IMR-90 (cell line): ENCODE data around the gene DISC1. TPM values are rescaled to one million over a fixed set of nuclear protein-coding genes. Genes with fewer than 3 reads are reported as not detected.

Source experiments
- ATAC-seq: fragments of 200-7000 bp; cut with Tn5 transposase; 2 replicates; pipeline ENCODE4 v1.9.1; 2020; ENCODE audit warnings: low read depth, mild to moderate bottlenecking, moderate library complexity
- BruUV-seq: library from RNA; stranded (reverse); fragments of 400-500 nt; replicated peaks from 2 replicates; lab custom pipeline; 2021; lab: Mats Ljungman, UMichigan
- CTCF ChIA-PET: fragments of 300-600 bp; formaldehyde crosslinking; extraction: SDS; loops from one replicate; lab custom pipeline; 2021; ENCODE audit warnings: antibody characterized with exemption; lab: Yijun Ruan, JAX
- POLR2A ChIA-PET: fragments of 300-600 bp; sonication (Branson Sonifier 250); formaldehyde crosslinking; loops from one replicate; lab custom pipeline; 2022; ENCODE audit warnings: antibody characterized with exemption; ENCODE audit not compliant: unreplicated experiment; lab: Charles Lee
- DNase-seq: peaks from one replicate; pipeline ENCODE4 v3.0.0; 2013
- H2AFZ ChIP-seq: replicated peaks from 2 replicates; pipeline ENCODE3; 2013; ENCODE audit warnings: low read length, mild to moderate bottlenecking; ENCODE audit not compliant: poor library complexity
- H2AK5ac ChIP-seq: 2 replicates; pipeline ENCODE4 v1.6.1; 2013; ENCODE audit warnings: low read depth, low read length, inconsistent platforms
- H2AK9ac ChIP-seq: replicated peaks from 2 replicates; pipeline ENCODE3; 2013; ENCODE audit warnings: mild to moderate bottlenecking, low read depth, low read length, moderate library complexity; ENCODE audit not compliant: poor library complexity
- H2BK120ac ChIP-seq: 2 replicates; pipeline ENCODE4 v1.6.1; 2013; ENCODE audit warnings: low read depth, low read length, inconsistent platforms
- H2BK15ac ChIP-seq: 3 replicates; pipeline ENCODE4 v1.6.1; 2013; ENCODE audit warnings: low read depth, low read length, inconsistent platforms
- H2BK20ac ChIP-seq: 2 replicates; pipeline ENCODE4 v1.6.1; 2013; ENCODE audit warnings: low read depth, mild to moderate bottlenecking, inconsistent platforms, low read length, moderate library complexity
- H2BK5ac ChIP-seq: 2 replicates; pipeline ENCODE4 v1.6.1; 2013; ENCODE audit warnings: mild to moderate bottlenecking, low read depth, low read length, inconsistent platforms; ENCODE audit not compliant: poor library complexity, severe bottlenecking
- H3K14ac ChIP-seq: replicated peaks from 2 replicates; pipeline ENCODE4 v1.6.1; 2013; ENCODE audit warnings: low read depth, low read length, inconsistent platforms
- H3K18ac ChIP-seq: 2 replicates; pipeline ENCODE4 v1.6.1; 2013; ENCODE audit warnings: low read depth, low read length, control low read depth
- H3K23ac ChIP-seq: 2 replicates; pipeline ENCODE4 v1.6.1; 2013; ENCODE audit warnings: low read depth, low read length, inconsistent platforms
- H3K27ac ChIP-seq: 2 replicates; pipeline ENCODE4 v1.5.1; 2013; ENCODE audit warnings: mild to moderate bottlenecking, control low read depth, low read length; ENCODE audit not compliant: insufficient read depth
- H3K27me3 ChIP-seq: 2 replicates; pipeline ENCODE4 v1.6.1; 2013; ENCODE audit warnings: low read length; ENCODE audit not compliant: control insufficient read depth, insufficient read depth
- H3K36me3 ChIP-seq: 2 replicates; pipeline ENCODE4 v1.6.1; 2013; ENCODE audit warnings: low read length, mixed read lengths; ENCODE audit not compliant: control insufficient read depth, insufficient read depth
- H3K4ac ChIP-seq: 2 replicates; pipeline ENCODE4 v1.6.1; 2013; ENCODE audit warnings: low read depth, low read length, inconsistent platforms
- H3K4me1 ChIP-seq: 2 replicates; pipeline ENCODE4 v1.6.1; 2013; ENCODE audit warnings: low read length, mixed read lengths; ENCODE audit not compliant: control insufficient read depth, insufficient read depth
- H3K4me2 ChIP-seq: 2 replicates; pipeline ENCODE4 v1.6.1; 2013; ENCODE audit warnings: low read depth, mild to moderate bottlenecking, control low read depth, low read length, moderate library complexity
- H3K4me3 ChIP-seq: 2 replicates; pipeline ENCODE4 v1.5.1; 2013; ENCODE audit warnings: low read depth, mild to moderate bottlenecking, control low read depth, low read length, moderate library complexity; ENCODE audit not compliant: insufficient read depth
- H3K56ac ChIP-seq: 2 replicates; pipeline ENCODE4 v1.6.1; 2013; ENCODE audit warnings: low read length, inconsistent platforms; ENCODE audit not compliant: insufficient read depth; ENCODE audit errors: extremely low read depth
- H3K79me1 ChIP-seq, 2 experiments: 2 replicates each; pipeline ENCODE4 v1.6.1; 2013; ENCODE audit warnings: low read length in 2 of 2, inconsistent platforms in 1 of 2, low read depth in 1 of 2
- H3K9ac ChIP-seq: 2 replicates; pipeline ENCODE4 v1.6.1; 2013; ENCODE audit warnings: low read depth, low read length, control low read depth
- H3K9me1 ChIP-seq: 2 replicates; pipeline ENCODE4 v1.6.1; 2013; ENCODE audit warnings: low read length, inconsistent platforms; ENCODE audit not compliant: insufficient read depth
- H3K9me3 ChIP-seq: 2 replicates; pipeline ENCODE4 v1.6.1; 2013; ENCODE audit warnings: low read length; ENCODE audit not compliant: control insufficient read depth, insufficient read depth
- H4K20me1 ChIP-seq: 2 replicates; pipeline ENCODE4 v1.6.1; 2013; ENCODE audit warnings: low read length, inconsistent platforms; ENCODE audit not compliant: insufficient read depth
- H4K5ac ChIP-seq: 2 replicates; pipeline ENCODE4 v1.6.1; 2013; ENCODE audit warnings: mild to moderate bottlenecking, low read depth, low read length, control low read depth
- H4K8ac ChIP-seq, 2 experiments: 2 replicates each; pipeline ENCODE4 v1.6.1; 2013; ENCODE audit warnings: low read depth in 2 of 2, low read length in 2 of 2, control low read depth in 1 of 2, inconsistent platforms in 1 of 2
- H4K91ac ChIP-seq: 2 replicates; pipeline ENCODE4 v1.6.1; 2013; ENCODE audit warnings: low read depth, low read length, inconsistent platforms; ENCODE audit not compliant: insufficient read depth
- BHLHE40 ChIP-seq: fragments of 150-350 bp; IDR thresholded peaks from 2 replicates; pipeline ENCODE4 v1.6.1; 2016; ENCODE audit warnings: mild to moderate bottlenecking, low read depth, low read length
- CEBPB ChIP-seq: IDR thresholded peaks from 2 replicates; pipeline ENCODE4 v1.6.1; 2012; ENCODE audit warnings: low read depth, low read length, improper control_type of control experiment
- CHD1 ChIP-seq: IDR thresholded peaks from 2 replicates; pipeline ENCODE4 v1.6.1; 2012; ENCODE audit warnings: low read depth, low read length, improper control_type of control experiment
- FOS ChIP-seq: fragments of 150-350 bp; IDR thresholded peaks from 2 replicates; pipeline ENCODE4 v1.6.1; 2016; ENCODE audit warnings: low read depth, low read length
- MAFK ChIP-seq: IDR thresholded peaks from 2 replicates; pipeline ENCODE4 v1.6.1; 2012; ENCODE audit warnings: low read depth, low read length, improper control_type of control experiment
- MAZ ChIP-seq: IDR thresholded peaks from 2 replicates; pipeline ENCODE4 v1.6.1; 2012; ENCODE audit warnings: low read depth, mild to moderate bottlenecking, low read length, improper control_type of control experiment, moderate library complexity, borderline replicate concordance
- NFE2L2 ChIP-seq: fragments of 150-350 bp; IDR thresholded peaks from 2 replicates; pipeline ENCODE4 v1.6.1; 2016; ENCODE audit warnings: low read depth, mild to moderate bottlenecking, low read length
- POLR2A ChIP-seq: IDR thresholded peaks from 2 replicates; pipeline ENCODE4 v1.6.1; 2012; ENCODE audit warnings: mild to moderate bottlenecking, low read depth, low read length
- RAD21 ChIP-seq: IDR thresholded peaks from 2 replicates; pipeline ENCODE4 v1.6.1; 2012; ENCODE audit warnings: low read length, improper control_type of control experiment
- RCOR1 ChIP-seq: IDR thresholded peaks from 2 replicates; pipeline ENCODE4 v1.6.1; 2012; ENCODE audit warnings: mild to moderate bottlenecking, low read length, improper control_type of control experiment; ENCODE audit not compliant: insufficient replicate concordance
- RFX5 ChIP-seq: IDR thresholded peaks from 2 replicates; pipeline ENCODE4 v1.8.0; 2012; ENCODE audit warnings: low read depth, mild to moderate bottlenecking, low read length, moderate library complexity
- WGBS, 2 experiments: methylation state at CpG; one replicate each; pipeline versions ENCODE4 v1.1.5 to v1.1.7; 2013; ENCODE audit warnings: missing lambda C conversion rate in 2 of 2; ENCODE audit not compliant: insufficient read length in 1 of 2; ENCODE audit errors: extremely low coverage in 2 of 2; 5-methylcytosine and 5-hydroxymethylcytosine counted together
- dilution Hi-C: fragments of 300-500 bp; cut with HindIII; formaldehyde crosslinking; loops from one replicate; pipeline ENCODE4 v1.14.3; 2018; ENCODE audit warnings: low sequenced_read_pairs; ENCODE audit not compliant: unreplicated experiment
- in situ Hi-C: fragments of 300-500 bp; cut with MboI; formaldehyde crosslinking; loops from 3 replicates; pipeline ENCODE4 v1.14.3; 2019; ENCODE audit warnings: low sequenced_read_pairs, inconsistent platforms, mixed read lengths
- intact Hi-C: fragments of 100-400 bp; cut with micrococcal nuclease; formaldehyde crosslinking; loops from 2 replicates; pipeline ENCODE4 v1.10.0; 2022
- polyA plus RNA-seq, 3 experiments: library from polyadenylated mRNA; depleted of rRNA; stranded (reverse); fragments of >200 nt; gene quantifications; 2 replicates each; pipeline ENCODE4 v1.2.3, GENCODE V29; 2012; ENCODE audit warnings: low replicate concordance in 1 of 3
- total RNA-seq: library from RNA; depleted of rRNA; stranded (reverse); fragments of >200 nt; gene quantifications from 2 replicates; pipeline ENCODE4 v1.2.3, GENCODE V29; 2012
- TF ChIP-seq, protein P1 (sequence below): fragments of 150-350 bp; IDR thresholded peaks from 2 replicates; pipeline ENCODE4 v1.6.1; 2017; ENCODE audit warnings: mild to moderate bottlenecking, antibody characterized with exemption, low read length, low read depth

Gene DISC1
- total and polyA plus RNA-seq, 2 of the 4 experiments (the other 2 are of a cell fraction): 2.2 to 7.0 TPM

DNA sequence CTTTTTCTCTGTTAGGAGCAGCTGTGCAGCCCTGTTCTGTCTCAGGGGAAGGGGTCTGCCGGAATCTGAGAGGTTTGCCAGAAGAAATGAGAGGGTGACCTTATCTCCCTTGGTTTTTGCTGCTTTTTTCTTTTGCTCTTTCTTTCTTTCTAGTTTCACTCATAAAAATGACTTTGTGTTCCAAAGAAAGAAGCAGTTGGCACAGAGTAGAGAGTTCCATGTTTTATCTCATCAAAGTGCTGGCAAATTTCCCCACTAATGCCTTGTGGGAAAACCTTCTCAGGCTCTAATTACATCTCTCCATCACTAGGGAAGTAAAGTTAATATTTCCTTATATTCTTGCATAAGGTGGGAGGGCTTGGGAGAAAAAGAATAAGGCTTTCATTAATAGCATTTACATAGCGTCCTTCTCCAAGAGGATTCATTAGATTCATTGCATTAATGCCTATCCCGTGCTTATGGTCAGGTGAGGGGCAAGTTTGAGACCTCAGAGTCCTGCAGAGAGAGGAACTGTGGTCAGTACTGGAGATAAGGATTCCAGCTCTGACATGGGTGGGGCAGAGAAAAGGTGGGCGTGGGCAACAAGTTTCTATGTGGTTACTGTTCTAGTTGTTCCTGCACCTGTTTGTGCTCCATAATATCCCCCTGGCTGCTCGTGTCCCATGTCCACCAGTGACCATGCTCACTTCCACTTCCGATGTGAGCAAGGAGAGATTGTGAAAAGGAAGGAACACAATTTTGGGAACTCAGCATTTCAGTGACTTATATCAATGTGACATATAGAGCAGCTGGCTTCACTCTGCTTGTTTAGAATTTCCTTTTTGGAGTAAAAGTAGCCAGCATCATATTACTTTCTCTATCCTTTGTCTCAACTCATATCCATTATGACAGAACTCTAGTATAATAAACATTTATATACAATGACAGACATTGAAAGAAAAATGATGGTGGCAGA lies 79.5 kb downstream of the DISC1 start:
- CTCF ChIA-PET: no interaction called here
- no TSS peak for BruUV-seq

More for the DNA sequence above, 79.5 kb downstream of the DISC1 start:
- Histone ChIP-seq H3K18ac (peak overlapping the region; percentile 25; the same call in 1 of the 2 replicates), H4K20me1 (no peaks in the 10 kb centered on the region), H2BK120ac (no peak overlapping the region), H2BK20ac (no peak overlapping the region), H3K9ac (no peak overlapping the region), H3K79me1 (no peaks in the 10 kb centered on the region), H2AK5ac (no peak overlapping the region), H3K27me3 (no peaks in the 10 kb centered on the region), H3K9me3 (no peaks in the 10 kb centered on the region), H4K5ac (no peak overlapping the region; the same call in 1 of the 2 replicates), H4K8ac (no peak overlapping the region), H4K91ac (no peak overlapping the region), H3K27ac (no peak overlapping the region), H3K9me1 (no peaks in the 10 kb centered on the region; the same call in 1 of the 2 replicates), H3K56ac (no peak overlapping the region), H3K36me3 (peaks cover 3% of the 10 kb centered on the region; the same call in 1 of the 2 replicates), H3K4me3 (no peak overlapping the region), H3K14ac (no peak overlapping the region), H3K4me2 (peak overlapping the region; percentile 17; the same call in 1 of the 2 replicates), H3K4ac (no peak overlapping the region), H3K23ac (no peak overlapping the region), H3K4me1 (peaks cover 17% of the 10 kb centered on the region), H2AFZ (no peak overlapping the region), H2BK5ac (no peak overlapping the region), H2BK15ac (no peak overlapping the region), H2AK9ac (no peak overlapping the region)
- in situ Hi-C loops (no loop called here), intact Hi-C loops (no loop called here), dilution Hi-C loops (no loop called here)
- POLR2A ChIA-PET: no interaction called here
- TF ChIP-seq POLR2A: no peak
- TF ChIP-seq MAZ: no peak
- no peak for TF ChIP-seq RAD21
- no peak for TF ChIP-seq CEBPB
- TF ChIP-seq FOS: no peak
- no peak for TF ChIP-seq MAFK
- no peak for TF ChIP-seq CHD1
- no peak for TF ChIP-seq NFE2L2
- TF ChIP-seq BHLHE40: no peak
- TF ChIP-seq, protein P1, sequence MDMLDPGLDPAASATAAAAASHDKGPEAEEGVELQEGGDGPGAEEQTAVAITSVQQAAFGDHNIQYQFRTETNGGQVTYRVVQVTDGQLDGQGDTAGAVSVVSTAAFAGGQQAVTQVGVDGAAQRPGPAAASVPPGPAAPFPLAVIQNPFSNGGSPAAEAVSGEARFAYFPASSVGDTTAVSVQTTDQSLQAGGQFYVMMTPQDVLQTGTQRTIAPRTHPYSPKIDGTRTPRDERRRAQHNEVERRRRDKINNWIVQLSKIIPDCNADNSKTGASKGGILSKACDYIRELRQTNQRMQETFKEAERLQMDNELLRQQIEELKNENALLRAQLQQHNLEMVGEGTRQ: no peak
- TF ChIP-seq RFX5: no peak
- no peak for TF ChIP-seq RCOR1
- 80% methylated on average over 1 of the region's 6 CpGs; no CpG with 5 or more reads in 1 of the 2 experiments for WGBS, 2 experiments
- DNase-seq (no peak), ATAC-seq (no peak)
